GM18505 (cell line): ENCODE results near the gene TXNRD1.
"Not testable (repeated sequence)": the region's sequence is repeated elsewhere in the genome, so short reads cannot be mapped to it uniquely, and the experiment has no call there.

ENCODE experiments used
- ATAC-seq: cut with Tn5 transposase; IDR thresholded peaks from one replicate; pipeline ENCODE4 v1.9.1; 2021; ENCODE audit not compliant: unreplicated experiment
- POLR2A ChIP-seq: IDR thresholded peaks from 4 replicates; pipeline ENCODE4 v1.6.1; 2011; ENCODE audit warnings: borderline replicate concordance; ENCODE audit not compliant: insufficient read depth, insufficient read length; ENCODE audit errors: extremely low read depth

Gene TXNRD1

GRCh38 chr12:104381341-104381730, 165.8 kb downstream of the TXNRD1 start:
- TF ChIP-seq POLR2A = no peak
- ATAC-seq = no peak

DNA sequence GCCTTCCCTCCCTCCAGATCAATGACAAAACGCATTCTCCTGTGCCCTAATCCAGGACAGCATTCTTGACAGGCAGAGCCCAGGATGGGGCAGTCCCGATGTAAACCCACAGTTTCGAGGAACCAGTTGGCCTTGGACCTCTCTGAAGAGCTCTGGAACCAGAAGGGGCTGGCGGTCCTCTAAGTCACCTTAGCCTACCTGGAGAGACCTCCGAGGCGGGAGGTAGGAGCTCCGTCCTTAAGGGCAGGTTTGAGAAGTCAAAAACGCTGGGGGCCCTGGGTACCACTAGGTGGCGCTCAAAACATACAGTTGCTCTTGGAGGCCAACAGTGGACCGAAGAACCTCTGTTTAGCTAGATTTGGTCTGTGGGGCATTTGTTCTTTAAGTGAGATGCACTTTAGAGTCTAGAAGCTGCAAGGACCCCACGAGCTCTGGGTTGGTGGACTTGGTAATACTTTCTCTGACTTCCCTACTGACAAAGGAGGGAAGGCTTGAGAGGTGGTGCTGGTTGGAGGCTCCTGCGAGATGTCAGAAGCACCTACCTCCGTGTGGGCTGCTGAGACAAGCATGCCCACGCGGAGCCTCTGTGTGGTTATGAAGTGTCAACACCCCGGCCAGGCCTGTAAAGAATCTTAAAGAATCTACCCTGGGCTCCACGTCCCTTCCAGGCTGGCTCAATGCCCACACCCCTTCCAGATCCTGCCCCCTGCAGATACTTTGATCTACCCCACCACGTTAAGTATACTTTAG, 166.3 kb downstream of the TXNRD1 start:
- ATAC-seq = peak; percentile 59

DNA sequence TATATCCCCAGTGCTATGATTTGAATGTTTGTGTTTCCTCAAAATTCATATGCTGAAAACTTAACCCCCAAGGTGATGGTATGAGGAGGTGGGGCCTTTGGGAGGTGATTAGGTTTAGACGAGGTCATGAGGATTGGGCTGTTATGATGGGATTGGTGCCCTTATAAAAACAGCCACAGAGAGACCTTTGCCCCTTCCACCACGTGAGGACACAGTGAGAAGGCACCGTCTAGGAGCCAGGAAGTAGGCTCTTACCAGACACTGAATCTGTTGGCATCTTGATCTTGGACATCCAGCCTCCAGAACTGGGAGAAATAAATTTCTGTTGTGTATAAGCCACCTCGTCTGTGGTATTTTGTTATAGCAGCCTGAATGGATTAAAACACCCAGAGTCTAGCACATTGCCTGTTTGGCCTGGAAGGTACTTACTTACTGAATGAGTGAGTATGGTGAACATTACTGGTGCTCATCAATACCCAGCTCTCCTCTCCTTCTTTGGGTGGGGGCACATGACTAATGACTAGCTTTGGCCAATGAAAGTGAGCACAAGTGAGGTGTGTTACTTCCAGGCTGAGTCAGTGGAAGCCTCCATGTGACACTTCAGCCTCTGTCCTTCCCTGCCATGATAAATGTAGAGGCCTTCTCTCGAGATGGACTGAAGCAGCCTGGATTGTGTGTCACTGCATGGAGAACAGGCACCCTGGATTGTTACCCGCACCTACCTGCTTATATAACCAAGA, 168.7 kb downstream of the TXNRD1 start:
- ATAC-seq = no peak
- TF ChIP-seq POLR2A = no peak

More for the DNA sequence above, 166.3 kb downstream of the TXNRD1 start:
- no peak for TF ChIP-seq POLR2A

GRCh38 chr12:104385510-104385909, 169.9 kb downstream of the TXNRD1 start:
- ATAC-seq = no peak
- TF ChIP-seq POLR2A = no peak

GRCh38 chr12:104386461-104386860, 170.9 kb downstream of the TXNRD1 start:
- no peak for ATAC-seq
- TF ChIP-seq POLR2A = no peak

- no peak for ATAC-seq
- TF ChIP-seq POLR2A = no peak
These were observed 171.6 kb downstream of the TXNRD1 start for GRCh38 chr12:104387190-104387589.

GRCh38 chr12:104394086-104394485, 178.5 kb downstream of the TXNRD1 start:
- not testable (repeated sequence) for ATAC-seq
